Ovary (tissue), 9 donors: ENCODE measurements around the gene PPM1H. TPM values are rescaled to one million over a fixed set of nuclear protein-coding genes. Genes with fewer than 3 reads are reported as not detected.

Experiments used
- DNase-seq, 5 donors: peaks; one replicate each; pipeline ENCODE4 v3.0.0-alpha.2; 2019 to 2020
- H3K27ac ChIP-seq, 2 donors: fragments of 200-600 bp; one replicate each; pipeline versions ENCODE4 v1.5.1 to v1.8.0; 2019 to 2022
- H3K27me3 ChIP-seq: fragments of 200-600 bp; one replicate; pipeline ENCODE4 v1.8.0; 2022
- H3K36me3 ChIP-seq: fragments of 200-600 bp; sonication (generic); one replicate; pipeline ENCODE4 v1.5.1; 2019
- H3K4me1 ChIP-seq: one replicate; pipeline ENCODE4 v1.8.1; 2013; ENCODE audit warnings: mild to moderate bottlenecking, moderate library complexity; ENCODE audit not compliant: insufficient read depth
- H3K4me3 ChIP-seq: fragments of 200-600 bp; sonication (generic); one replicate; pipeline ENCODE4 v1.5.1; 2017
- H3K9me3 ChIP-seq, 2 donors: fragments of 200-600 bp in 1 of 2; sonication (generic) in 1 of 2; one replicate each; pipeline versions ENCODE4 v1.5.1 to v1.8.1; 2013 to 2019; ENCODE audit warnings: mild to moderate bottlenecking in 1 of 2, moderate library complexity in 1 of 2
- CTCF ChIP-seq, 3 donors: fragments of 450-650 bp in 2 of 3; fragments of 200-600 bp in 1 of 3; IDR thresholded peaks; one replicate each; pipeline versions ENCODE4 v1.5.1 to v1.8.0; 2016 to 2022; ENCODE audit warnings: antibody characterized with exemption in 3 of 3, mild to moderate bottlenecking in 1 of 3
- EP300 ChIP-seq: sonication (generic); formaldehyde crosslinking; IDR thresholded peaks from one replicate; pipeline ENCODE4 v1.6.1; 2017; ENCODE audit warnings: antibody characterized with exemption
- POLR2A ChIP-seq: fragments of 450-650 bp; IDR thresholded peaks from one replicate; pipeline ENCODE4 v1.6.1; 2017; ENCODE audit warnings: antibody characterized with exemption, mild to moderate bottlenecking, moderate library complexity
- WGBS, 3 donors: extraction: QIAGEN DNeasy Blood & Tissue Kit in 1 of 3; methylation state at CpG; one replicate each; pipeline versions ENCODE4 v1.1.5 to v1.1.7; 2013 to 2017; 5-methylcytosine and 5-hydroxymethylcytosine counted together
- intact Hi-C, 4 donors: fragments of 100-400 bp; cut with DNase I; formaldehyde crosslinking; loops; one replicate each; pipeline versions ENCODE4 v1.11.0 to v1.15.1; 2022 to 2023
- polyA plus RNA-seq, 2 donors: library from polyadenylated mRNA; stranded (reverse); fragments of 200-250 nt in 1 of 2; fragments of 350-450 nt in 1 of 2; fragmentation: Illumina TruSeq in 1 of 2; extraction: RNeasy Lipid Tissue Mini Kit (QIAGEN cat#74804) in 1 of 2; gene quantifications; one replicate each; pipeline ENCODE4 v1.2.3, GENCODE V29; 2013 to 2014
- total RNA-seq, 7 donors: library from RNA; depleted of rRNA in 2 of 7; stranded (reverse); fragments of >200 nt in 2 of 7; fragmentation: NEBNext Ultra II Directional in 3 of 7; extraction: Animal tissue kit (Norgen Biotek cat#: 25700) in 3 of 7; gene quantifications; one replicate each; pipeline versions ENCODE4 v1.1.0 to v1.2.4, GENCODE V29; 2016 to 2023
- donor health status: DM: no; HTN: no; CAD: no; lungs with moderate emphysema.
- donor health status: DM: no; HTN: no; CAD: no.
- donor health status: Bipolar disorder and iron deficiency.
- donor health status: DM: yes; HTN: yes; CAD: no.
- donor health status: DM: no; HTN: no; CAD: no.
- donor health status: DM: yes; HTN: yes; CAD: no.

The PPM1H gene
- total and polyA plus RNA-seq, 9 donors: 1.6 to 45.4 (median 12.0) TPM

GRCh38 chr12:62922539-62922938 is 12.4 kb downstream of the PPM1H start:
- no peak for DNase-seq
- Histone ChIP-seq H3K36me3 (no peaks in the 10 kb centered on the region), H3K27ac (no peak overlapping the region), H3K4me1 (peaks cover 7% of the 10 kb centered on the region), H3K9me3 (no peaks in the 10 kb centered on the region), H3K27me3 (no peaks in the 10 kb centered on the region), H3K4me3 (no peak overlapping the region)
- intact Hi-C loops: loop anchor here in 1 of 4 donors (10.0 kb wide), 1 partner anchor 142 kb away; no protein-coding TSS in a partner anchor
- TF ChIP-seq POLR2A: no peak
- no peak for TF ChIP-seq CTCF (IDR thresholded peaks at IDR 0.05)
- TF ChIP-seq EP300: no peak
- WGBS, 3 donors: 69 to 78% (median 76%) methylated on average over 2 of the region's 2 CpGs

GRCh38 chr12:62919838-62920237 is 15.1 kb downstream of the PPM1H start:
- intact Hi-C loops: loop anchor here in 1 of 4 donors (10.0 kb wide), 1 partner anchor 145 kb away; no protein-coding TSS in a partner anchor
- peak in 4 of 5 donors; percentile 21 to 44 (median 36) for DNase-seq
- no peak overlapping the region for H3K27ac ChIP-seq
- TF ChIP-seq EP300: no peak
- TF ChIP-seq CTCF (IDR thresholded peaks at IDR 0.05): no peak
- TF ChIP-seq POLR2A: no peak
- 16 to 32% (median 23%) methylated on average over 2 of the region's 2 CpGs for WGBS, 3 donors
- H3K36me3 ChIP-seq: no peaks in the 10 kb centered on the region
- H3K4me3 ChIP-seq: no peak overlapping the region
- H3K4me1 ChIP-seq: peaks cover 7% of the 10 kb centered on the region
- no peaks in the 10 kb centered on the region for H3K27me3 ChIP-seq
- H3K9me3 ChIP-seq: no peaks in the 10 kb centered on the region

GRCh38 chr12:62917926-62918325 is 17.0 kb downstream of the PPM1H start:
- Histone ChIP-seq H3K27ac (no peak overlapping the region), H3K9me3 (no peaks in the 10 kb centered on the region), H3K4me1 (peaks cover 7% of the 10 kb centered on the region), H3K36me3 (no peaks in the 10 kb centered on the region), H3K27me3 (no peaks in the 10 kb centered on the region), H3K4me3 (no peak overlapping the region)
- no peak for TF ChIP-seq POLR2A
- no peak for TF ChIP-seq CTCF (IDR thresholded peaks at IDR 0.05)
- TF ChIP-seq EP300: no peak
- intact Hi-C loops: no loop called here
- WGBS, 3 donors: 52 to 80% (median 59%) methylated on average over 1 of the region's 1 CpG
- DNase-seq: no peak

GRCh38 chr12:62916632-62917425 is 18.1 kb downstream of the PPM1H start:
- Histone ChIP-seq H3K9me3 (no peaks in the 10 kb centered on the region), H3K27me3 (no peaks in the 10 kb centered on the region), H3K4me1 (peaks cover 7% of the 10 kb centered on the region), H3K4me3 (no peak overlapping the region), H3K36me3 (no peaks in the 10 kb centered on the region), H3K27ac (no peak overlapping the region)
- no peak for TF ChIP-seq CTCF (IDR thresholded peaks at IDR 0.05)
- no peak for TF ChIP-seq EP300
- no peak for TF ChIP-seq POLR2A
- intact Hi-C loops: no loop called here
- 74 to 88% (median 88%) methylated on average over 7 of the region's 7 CpGs for WGBS, 3 donors
- no peak for DNase-seq
